ENCODE data around the gene EIF4EBP3.
"Not testable (repeated sequence)": the region's sequence is repeated elsewhere in the genome, so short reads cannot be mapped to it uniquely, and the experiment has no call there.

EIF4EBP3 gene

DNA sequence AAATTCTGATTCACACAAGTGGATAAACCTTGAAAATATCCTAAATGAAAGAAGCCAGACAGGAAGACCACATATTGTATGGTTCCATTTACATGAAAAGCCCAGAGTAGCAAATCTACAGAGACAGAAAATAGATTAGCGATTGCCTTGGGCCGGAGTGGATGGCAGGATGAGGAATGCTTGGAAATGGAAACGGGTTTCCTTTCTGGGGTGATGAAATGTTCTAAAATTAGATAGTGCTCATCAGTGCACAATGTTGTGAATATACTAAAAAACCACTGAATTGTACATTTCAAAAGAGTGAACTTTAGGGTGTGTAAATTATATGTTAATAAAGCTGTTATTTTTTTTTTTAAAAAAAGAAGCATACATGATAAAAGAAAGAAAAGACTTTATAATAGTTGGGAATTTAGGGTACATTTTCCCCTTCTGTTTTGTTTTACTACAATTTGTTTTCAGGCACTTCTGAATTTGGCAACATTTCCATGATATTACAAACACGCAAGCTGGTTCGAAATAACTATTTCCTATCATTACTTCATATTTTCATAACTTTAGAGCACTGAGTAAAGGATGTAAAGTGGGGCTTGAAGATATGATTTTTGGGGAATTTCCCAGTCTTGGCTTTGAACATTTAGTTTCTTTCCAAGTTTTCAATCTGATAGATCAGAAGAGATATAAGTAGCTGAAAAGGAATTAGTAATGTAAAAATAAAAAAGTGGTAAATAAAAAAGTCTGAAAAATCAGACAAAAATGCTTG, 41.0 kb downstream of the EIF4EBP3 start:
- DNase-seq, result no peak

DNA sequence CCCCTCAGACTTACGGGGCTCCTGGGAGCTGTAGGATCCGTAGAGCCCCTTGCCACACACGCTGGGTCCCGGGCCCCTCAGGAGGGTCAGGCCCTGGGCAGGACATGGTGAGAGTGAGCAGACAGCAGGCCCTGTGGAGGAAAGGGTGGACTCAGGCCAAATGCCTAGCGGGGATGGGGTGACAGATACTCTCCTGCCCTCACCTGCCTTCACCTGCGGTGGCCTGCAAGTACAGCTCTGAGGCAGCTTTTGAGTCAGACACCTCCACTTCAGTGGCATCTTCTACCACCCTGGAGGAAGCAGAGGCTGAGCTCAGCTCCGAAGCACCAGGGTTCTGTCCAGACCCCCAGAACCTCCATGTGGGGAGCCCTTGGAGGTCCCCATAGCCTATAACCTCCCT, 43.4 kb downstream of the EIF4EBP3 start:
- no peak for DNase-seq

DNA sequence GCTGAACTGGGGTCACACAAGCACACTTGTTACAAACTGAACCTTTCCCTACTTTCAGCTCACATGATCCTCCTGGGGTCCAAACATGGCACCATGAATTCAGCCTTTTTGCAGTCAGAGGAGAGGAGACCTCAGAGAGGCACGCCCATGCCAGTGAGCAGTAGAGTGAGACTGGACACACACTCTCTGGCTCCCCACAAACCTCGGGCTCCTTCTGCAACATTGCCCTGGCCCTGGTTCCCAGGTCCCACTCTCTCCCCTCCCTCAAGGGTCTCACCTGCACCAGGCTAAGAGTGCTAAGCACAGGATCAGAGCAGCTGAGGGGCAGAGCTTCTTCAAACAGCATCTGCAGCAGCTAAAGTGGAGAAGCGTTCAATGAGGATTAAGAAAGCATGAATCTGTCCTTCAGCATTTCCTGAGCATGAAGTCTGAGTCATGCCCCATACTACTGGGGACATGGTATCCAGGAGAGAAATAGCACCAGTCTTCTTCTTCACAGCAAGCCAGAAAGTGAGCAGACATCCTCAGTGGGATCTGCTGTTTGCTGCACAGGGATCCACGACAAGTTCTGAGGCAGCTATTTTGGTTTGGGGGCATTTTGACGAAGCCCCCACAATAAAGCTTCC, 44.4 kb downstream of the EIF4EBP3 start:
- no peak for DNase-seq

DNA sequence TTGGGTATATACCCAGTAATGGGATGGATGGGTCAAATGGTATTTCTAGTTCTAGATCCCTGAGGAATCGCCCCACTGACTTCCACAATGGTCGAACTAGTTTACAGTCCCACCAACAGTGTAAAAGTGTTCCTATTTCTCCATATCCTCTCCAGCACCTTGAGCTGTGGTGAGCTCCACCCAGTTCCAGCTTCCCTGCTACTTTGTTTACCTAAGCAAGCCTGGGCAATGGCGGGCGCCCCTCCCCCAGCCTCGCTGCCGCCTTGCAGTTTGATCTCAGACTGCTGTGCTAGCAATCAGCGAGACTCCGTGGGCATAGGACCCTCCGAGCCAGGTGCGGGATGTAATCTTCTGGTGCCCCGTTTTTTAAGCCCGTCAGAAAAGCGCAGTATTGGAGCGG, 45.6 kb downstream of the EIF4EBP3 start:
- not testable (repeated sequence) for DNase-seq

DNA sequence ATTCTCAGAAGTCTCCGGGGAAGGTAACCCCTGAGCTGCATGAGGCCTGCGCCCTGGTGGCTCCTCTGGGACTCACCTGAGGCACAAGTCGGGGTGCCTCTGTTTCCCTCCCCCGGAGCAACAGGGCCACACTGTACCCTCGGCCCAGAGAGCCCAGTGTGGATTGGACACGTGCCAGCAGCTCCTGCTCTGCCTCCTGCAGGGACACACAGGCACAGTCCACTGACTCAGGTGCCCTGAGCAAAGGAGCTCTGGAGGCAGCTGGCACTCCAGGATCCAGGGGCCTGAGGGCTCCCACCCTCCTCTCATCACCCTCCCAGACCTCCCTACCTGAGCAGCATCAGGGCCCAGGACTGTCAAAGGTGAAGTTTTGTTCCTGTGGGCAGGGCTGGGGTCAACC, 46.7 kb downstream of the EIF4EBP3 start:
- DNase-seq, result no peak

DNA sequence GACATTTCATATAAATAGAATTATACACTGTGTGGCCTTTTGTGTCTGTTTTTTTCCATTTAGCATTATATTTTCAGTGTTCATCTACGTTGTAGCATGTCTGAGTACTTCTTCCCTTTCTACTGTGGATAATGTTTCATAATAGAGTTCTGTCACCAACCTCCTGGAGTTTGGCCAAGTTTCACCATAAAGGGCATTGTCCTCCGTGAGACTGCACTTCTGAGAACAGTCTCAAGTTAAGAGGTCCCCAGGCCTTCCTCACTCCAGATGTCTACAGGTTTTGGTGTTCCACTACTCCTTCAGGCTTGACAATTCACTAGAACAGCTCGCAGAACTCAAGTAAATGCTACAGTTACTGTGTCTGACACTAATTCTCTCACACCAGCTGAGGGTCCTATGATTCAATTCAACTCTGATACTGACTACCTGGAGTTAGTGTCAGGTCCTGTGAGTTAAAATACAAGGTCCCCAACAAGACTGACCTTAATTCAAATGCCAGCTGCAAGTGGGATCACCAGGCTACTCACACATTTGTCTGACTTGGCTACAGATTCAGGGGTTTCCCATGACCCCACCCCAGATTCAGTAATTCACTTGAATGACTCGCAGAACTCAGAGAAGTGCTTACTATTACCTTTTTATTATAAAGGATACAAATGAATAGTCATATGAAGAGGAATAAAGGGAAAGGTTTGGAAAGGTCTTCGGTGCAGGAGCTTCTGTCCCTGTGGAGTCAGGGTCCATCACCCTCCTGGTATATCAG, 48.3 kb downstream of the EIF4EBP3 start:
- no peak for DNase-seq

DNA sequence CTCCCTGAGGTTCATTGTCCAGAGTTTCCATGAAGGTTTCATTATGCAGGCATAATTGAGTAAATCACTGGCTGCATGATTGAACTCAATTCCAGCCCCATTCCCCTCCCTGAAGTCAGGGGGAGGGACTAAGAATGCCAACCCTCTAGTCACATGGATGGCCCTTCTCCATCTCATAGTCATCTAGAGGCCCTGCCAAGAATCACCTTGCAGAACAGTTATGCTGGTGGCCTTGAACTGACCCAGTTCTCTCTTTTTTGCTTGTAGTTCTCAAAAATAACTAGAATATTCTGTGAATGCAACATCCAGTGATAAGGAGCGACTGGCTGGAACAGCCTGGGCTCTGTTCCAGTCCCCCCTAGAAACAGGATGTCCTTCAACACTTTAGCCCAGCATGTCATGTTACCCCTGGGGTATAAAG, 48.9 kb downstream of the EIF4EBP3 start:
- no peak for DNase-seq

DNA sequence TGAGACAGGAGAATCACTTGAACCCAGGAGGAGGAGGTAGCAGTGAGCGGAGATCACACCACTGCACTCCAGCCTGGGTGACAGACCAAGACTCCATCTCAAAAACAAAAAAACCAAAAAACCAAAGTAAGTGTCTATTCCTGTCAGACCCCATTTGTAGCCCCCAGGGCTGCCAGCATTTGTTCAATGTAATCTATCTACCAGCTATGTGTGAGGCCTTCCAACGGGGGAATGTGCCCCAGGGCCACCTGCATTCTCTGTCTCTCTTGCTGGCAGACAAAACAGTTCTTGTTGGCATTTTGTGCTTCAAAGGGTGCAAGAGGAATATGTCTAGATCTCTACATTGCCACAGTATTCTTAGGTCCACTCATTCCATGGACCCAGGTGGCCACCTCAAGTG, 51.4 kb downstream of the EIF4EBP3 start:
- no peak for DNase-seq
